ENCODE measurements around the gene RHOD. TPM values are rescaled to one million over a fixed set of nuclear protein-coding genes. Genes with fewer than 3 reads are reported as not detected.

RHOD gene
- total RNA-seq (2022) (14.2 and 17.1 TPM in 2 replicates), Bru-seq, nascent RNA (percentile 52 among the genes with signal in this experiment), BruChase-seq, experiment 1, labeled RNA remaining after a 2-hour chase (percentile 47 among the genes with signal in this experiment), BruChase-seq, experiment 2, labeled RNA remaining after a 6-hour chase (percentile 56 among the genes with signal in this experiment)
- long read RNA-seq, transcript RHOD-201 (5 exons, 1,129 nt): major isoform, 23 of 27 reads
- long read RNA-seq, partial matches to known transcripts: 2 of 27 reads
- long read RNA-seq, other reads (novel, unspliced or antisense): 2 of 27 reads

- H3K4me3 Mint-ChIP-seq (ENCODE audit: unreplicated experiment): peak within 1 kb of the TSS; percentile 92
- intact Hi-C loops (cut with micrococcal nuclease; ENCODE audit: unreplicated experiment): loop anchor here (2.0 to 5.0 kb wide), 2 partner anchors 58 to 261 kb away; no protein-coding TSS in a partner anchor
- Histone ChIP-seq H3K4me3 (ENCODE audit: low read depth, low read length) (peak within 1 kb of the TSS; percentile 76), H3K9me3 (no peaks in the 10 kb centered on the region), H3K27me3 (replicated peaks; ENCODE audit: control insufficient read depth, insufficient read depth, low read length) (no peaks in the 10 kb centered on the region), H3K4me1 (peaks cover 40% of the 10 kb centered on the region), H3K36me3 (ENCODE audit: control insufficient read depth, insufficient read depth, low read length) (no peaks in the 10 kb centered on the region)
- TF ChIP-seq CTCF (IDR thresholded peaks at IDR 0.05; ENCODE audit: insufficient read depth in 1 of 2, low read depth in 1 of 2, low read length in 1 of 2, severe bottlenecking in 1 of 2, unreplicated experiment in 1 of 2): peak in 1 of 2 experiments; percentile 6
- DNase-seq: peak; percentile 83 to 92
- peaks cover 26% of the 10 kb centered on the region for H3K4me1 Mint-ChIP-seq (ENCODE audit: low read depth, unreplicated experiment)
- no peaks in the 10 kb centered on the region for H3K36me3 Mint-ChIP-seq (ENCODE audit: insufficient read depth, unreplicated experiment)
- H3K27me3 Mint-ChIP-seq (ENCODE audit: insufficient read depth, unreplicated experiment): no peaks in the 10 kb centered on the region
- no peaks in the 10 kb centered on the region for H3K9me3 Mint-ChIP-seq (ENCODE audit: unreplicated experiment)
- H3K27ac Mint-ChIP-seq (ENCODE audit: unreplicated experiment): peak within 1 kb of the TSS; percentile 92
- ChIA-PET POLR2A (interaction anchor here (1.1 to 1.3 kb wide), 3 partner anchors 62 to 183 kb away, joined by 4 to 8 read pairs (median 5); partner anchors contain the start of gene KDM2A), CTCF (interaction anchor here (0.5 to 3.3 kb wide), 7 partner anchors 24 to 205 kb away, joined by 3 to 16 read pairs (median 4); partner anchors contain the start of gene KDM2A)
- TSS peak; percentile 86 for BruUV-seq (replicated peaks)
These were observed at the start of gene RHOD for GRCh38 chr11:67056267-67057204. Gene RHOD (plus strand): TSS chr11:67056847. CDS start chr11:67056903, 56 bp downstream.

- DNase-seq: no peak
- peaks cover 15% of the 10 kb centered on the region for H3K4me1 Mint-ChIP-seq (ENCODE audit: low read depth, unreplicated experiment)
- H3K4me3 Mint-ChIP-seq (ENCODE audit: unreplicated experiment): no peak overlapping the region
- Histone ChIP-seq H3K4me1 (peaks cover 14% of the 10 kb centered on the region; the same call in 1 of the 2 replicates), H3K36me3 (ENCODE audit: control insufficient read depth, insufficient read depth, low read length) (no peaks in the 10 kb centered on the region), H3K9me3 (no peaks in the 10 kb centered on the region), H3K4me3 (ENCODE audit: low read depth, low read length) (no peak overlapping the region), H3K27me3 (replicated peaks; ENCODE audit: control insufficient read depth, insufficient read depth, low read length) (no peaks in the 10 kb centered on the region)
- ChIA-PET CTCF (interaction anchor here (0.6 to 1.6 kb wide), 3 partner anchors 10 to 33 kb away, joined by 3 to 4 read pairs (median 4); no protein-coding TSS in a partner anchor), POLR2A (no interaction called here)
- BruUV-seq (replicated peaks): no TSS peak
- no peak for TF ChIP-seq CTCF (IDR thresholded peaks at IDR 0.05; ENCODE audit: insufficient read depth in 1 of 2, low read depth in 1 of 2, low read length in 1 of 2, severe bottlenecking in 1 of 2, unreplicated experiment in 1 of 2)
- H3K27ac Mint-ChIP-seq (ENCODE audit: unreplicated experiment): no peak overlapping the region
- intact Hi-C loops (cut with micrococcal nuclease; ENCODE audit: unreplicated experiment): no loop called here
- no peaks in the 10 kb centered on the region for H3K27me3 Mint-ChIP-seq (ENCODE audit: insufficient read depth, unreplicated experiment)
- H3K9me3 Mint-ChIP-seq (ENCODE audit: unreplicated experiment): no peaks in the 10 kb centered on the region
- H3K36me3 Mint-ChIP-seq (ENCODE audit: insufficient read depth, unreplicated experiment): peaks cover 6% of the 10 kb centered on the region
These were observed 49.5 kb upstream of the RHOD start for GRCh38 chr11:67007126-67007525.
